ENCODE measurements around the gene ZNF593.

DNA sequence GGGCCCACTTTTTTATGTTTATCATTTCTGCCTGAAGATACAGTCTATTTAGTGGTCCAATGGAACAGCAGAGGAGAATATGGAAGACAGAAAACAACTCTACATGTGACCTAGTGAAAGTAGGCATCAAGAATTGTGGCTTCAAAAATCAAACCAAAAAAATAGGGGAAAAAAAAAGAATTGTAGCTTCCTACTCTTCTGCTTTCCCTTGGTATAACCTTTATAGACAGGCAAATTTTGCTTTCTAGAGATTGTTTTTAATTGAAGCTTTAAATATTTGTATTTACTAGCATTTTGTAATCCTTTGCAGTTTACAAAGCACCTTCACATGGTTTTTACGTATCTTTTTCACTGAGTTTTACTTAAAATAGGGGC lies 43.8 kb upstream of the ZNF593 start:
- TF ChIP-seq NFE2L2 (conservative IDR thresholded peaks at IDR 0.05; ENCODE audit: low read length): no peak
- TF ChIP-seq, protein P1, sequence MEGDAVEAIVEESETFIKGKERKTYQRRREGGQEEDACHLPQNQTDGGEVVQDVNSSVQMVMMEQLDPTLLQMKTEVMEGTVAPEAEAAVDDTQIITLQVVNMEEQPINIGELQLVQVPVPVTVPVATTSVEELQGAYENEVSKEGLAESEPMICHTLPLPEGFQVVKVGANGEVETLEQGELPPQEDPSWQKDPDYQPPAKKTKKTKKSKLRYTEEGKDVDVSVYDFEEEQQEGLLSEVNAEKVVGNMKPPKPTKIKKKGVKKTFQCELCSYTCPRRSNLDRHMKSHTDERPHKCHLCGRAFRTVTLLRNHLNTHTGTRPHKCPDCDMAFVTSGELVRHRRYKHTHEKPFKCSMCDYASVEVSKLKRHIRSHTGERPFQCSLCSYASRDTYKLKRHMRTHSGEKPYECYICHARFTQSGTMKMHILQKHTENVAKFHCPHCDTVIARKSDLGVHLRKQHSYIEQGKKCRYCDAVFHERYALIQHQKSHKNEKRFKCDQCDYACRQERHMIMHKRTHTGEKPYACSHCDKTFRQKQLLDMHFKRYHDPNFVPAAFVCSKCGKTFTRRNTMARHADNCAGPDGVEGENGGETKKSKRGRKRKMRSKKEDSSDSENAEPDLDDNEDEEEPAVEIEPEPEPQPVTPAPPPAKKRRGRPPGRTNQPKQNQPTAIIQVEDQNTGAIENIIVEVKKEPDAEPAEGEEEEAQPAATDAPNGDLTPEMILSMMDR (IDR thresholded peaks at IDR 0.05): no peak
- TF ChIP-seq ESRRA (IDR thresholded peaks at IDR 0.05; ENCODE audit: borderline replicate concordance, low read length): no peak
- TF ChIP-seq CEBPB (IDR thresholded peaks at IDR 0.05): no peak
- no peak for TF ChIP-seq KDM1A (IDR thresholded peaks at IDR 0.05; ENCODE audit: low read depth)
